GM12878 (cell line): Measurements from ENCODE around the gene ESYT2. TPM values are rescaled to one million over a fixed set of nuclear protein-coding genes. Genes with fewer than 3 reads are reported as not detected.

Source experiments
- CEBPB ChIP-seq, 2 experiments: fragments of 150-350 bp in 1 of 2; IDR thresholded peaks; 2 replicates each; pipeline ENCODE4 v1.6.1; 2012 to 2014; ENCODE audit warnings: low read depth in 2 of 2, low read length in 2 of 2, borderline replicate concordance in 1 of 2, inconsistent platforms in 1 of 2
- HDAC6 ChIP-seq: fragments of 200-600 bp; sonication (generic); IDR thresholded peaks from one replicate; pipeline ENCODE4 v1.8.0; 2017; ENCODE audit warnings: antibody characterized with exemption; ENCODE audit not compliant: unreplicated experiment
- MEF2A ChIP-seq: IDR thresholded peaks from 2 replicates; pipeline ENCODE4 v1.6.1; 2011; ENCODE audit warnings: low read depth, mild to moderate bottlenecking, low read length, moderate library complexity; ENCODE audit not compliant: insufficient read depth
- MLLT1 ChIP-seq: fragments of 450-650 bp; IDR thresholded peaks from 2 replicates; pipeline ENCODE4 v1.6.1; 2016; ENCODE audit warnings: mild to moderate bottlenecking
- RELA ChIP-seq: fragments of 450-650 bp; IDR thresholded peaks from 2 replicates; pipeline ENCODE4 v1.8.0; 2014; ENCODE audit warnings: borderline replicate concordance; ENCODE audit not compliant: partially characterized antibody
- SUPT20H ChIP-seq: IDR thresholded peaks from 2 replicates; pipeline ENCODE4 v1.6.1; 2011; ENCODE audit warnings: low read depth, mild to moderate bottlenecking, low read length, moderate library complexity, borderline replicate concordance; ENCODE audit not compliant: control insufficient read depth
- TBL1XR1 ChIP-seq: IDR thresholded peaks from 2 replicates; pipeline ENCODE4 v1.6.1; 2012; ENCODE audit warnings: low read depth, low read length, improper control_type of control experiment
- ZNF687 ChIP-seq: fragments of 450-650 bp; IDR thresholded peaks from 2 replicates; pipeline ENCODE4 v1.6.1; 2017; ENCODE audit warnings: mild to moderate bottlenecking, moderate library complexity
- ZSCAN29 ChIP-seq: fragments of 450-650 bp; IDR thresholded peaks from 2 replicates; pipeline ENCODE4 v1.6.1; 2017; ENCODE audit warnings: mild to moderate bottlenecking, moderate library complexity
- polyA plus RNA-seq, 11 experiments: library from polyadenylated mRNA; depleted of rRNA in 4 of 11; unstranded in 6 of 11; stranded (reverse) in 5 of 11; fragments of >200 nt; fragmentation: Nextera tagmentation in 4 of 11; fragmentation: Illumina TruSeq in 1 of 11; extraction: Ambion mirVana in 4 of 11; extraction: Trizol in 1 of 11; gene quantifications; 1 replicate in 1 of 11; 2 replicates in 10 of 11; pipeline versions ENCODE4 v1.2.1 to v1.2.3, GENCODE V29; 2011 to 2016; ENCODE audit warnings: inconsistent platforms in 2 of 11, missing spikeins in 2 of 11, low read depth in 1 of 11
- total RNA-seq, 4 experiments: library from RNA; depleted of rRNA in 3 of 4; stranded (reverse); fragments of >200 nt in 3 of 4; fragmentation: Illumina TruSeq in 1 of 4; extraction: Trizol in 1 of 4; gene quantifications; 2 replicates each; pipeline versions ENCODE4 v1.2.1 to v1.2.3, GENCODE V29; 2013 to 2021
- TF ChIP-seq, protein P1 (sequence below): fragments of 450-650 bp; IDR thresholded peaks from 2 replicates; pipeline ENCODE4 v1.6.1; 2018; ENCODE audit warnings: mild to moderate bottlenecking, low read depth, moderate library complexity; ENCODE audit not compliant: partially characterized antibody
- TF ChIP-seq, protein P2 (sequence below): IDR thresholded peaks from 2 replicates; pipeline ENCODE4 v1.6.1; 2012; ENCODE audit warnings: mild to moderate bottlenecking, low read depth, low read length

ESYT2 gene
- total and polyA plus RNA-seq, 10 of the 15 experiments (the other 5 are each of a cell fraction or from before 2014, with no cell fraction given), result 1.9 to 44.6 (median 21.4) TPM

GRCh38 chr7:158832994-158833393 lies 3.7 kb upstream of the ESYT2 start (continued):
- TF ChIP-seq, protein P1, sequence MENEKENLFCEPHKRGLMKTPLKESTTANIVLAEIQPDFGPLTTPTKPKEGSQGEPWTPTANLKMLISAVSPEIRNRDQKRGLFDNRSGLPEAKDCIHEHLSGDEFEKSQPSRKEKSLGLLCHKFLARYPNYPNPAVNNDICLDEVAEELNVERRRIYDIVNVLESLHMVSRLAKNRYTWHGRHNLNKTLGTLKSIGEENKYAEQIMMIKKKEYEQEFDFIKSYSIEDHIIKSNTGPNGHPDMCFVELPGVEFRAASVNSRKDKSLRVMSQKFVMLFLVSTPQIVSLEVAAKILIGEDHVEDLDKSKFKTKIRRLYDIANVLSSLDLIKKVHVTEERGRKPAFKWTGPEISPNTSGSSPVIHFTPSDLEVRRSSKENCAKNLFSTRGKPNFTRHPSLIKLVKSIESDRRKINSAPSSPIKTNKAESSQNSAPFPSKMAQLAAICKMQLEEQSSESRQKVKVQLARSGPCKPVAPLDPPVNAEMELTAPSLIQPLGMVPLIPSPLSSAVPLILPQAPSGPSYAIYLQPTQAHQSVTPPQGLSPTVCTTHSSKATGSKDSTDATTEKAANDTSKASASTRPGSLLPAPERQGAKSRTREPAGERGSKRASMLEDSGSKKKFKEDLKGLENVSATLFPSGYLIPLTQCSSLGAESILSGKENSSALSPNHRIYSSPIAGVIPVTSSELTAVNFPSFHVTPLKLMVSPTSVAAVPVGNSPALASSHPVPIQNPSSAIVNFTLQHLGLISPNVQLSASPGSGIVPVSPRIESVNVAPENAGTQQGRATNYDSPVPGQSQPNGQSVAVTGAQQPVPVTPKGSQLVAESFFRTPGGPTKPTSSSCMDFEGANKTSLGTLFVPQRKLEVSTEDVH, result no peak
- TF ChIP-seq MEF2A (no peak), RELA (no peak), HDAC6 (no peak), SUPT20H (no peak), TBL1XR1 (no peak), CEBPB (IDR thresholded peaks at IDR 0.05; ENCODE audit: borderline replicate concordance in 1 of 2, low read depth in 2 of 2, low read length in 2 of 2) (no peak), ZNF687 (no peak), MLLT1 (no peak), ZSCAN29 (no peak)
- TF ChIP-seq, protein P2, sequence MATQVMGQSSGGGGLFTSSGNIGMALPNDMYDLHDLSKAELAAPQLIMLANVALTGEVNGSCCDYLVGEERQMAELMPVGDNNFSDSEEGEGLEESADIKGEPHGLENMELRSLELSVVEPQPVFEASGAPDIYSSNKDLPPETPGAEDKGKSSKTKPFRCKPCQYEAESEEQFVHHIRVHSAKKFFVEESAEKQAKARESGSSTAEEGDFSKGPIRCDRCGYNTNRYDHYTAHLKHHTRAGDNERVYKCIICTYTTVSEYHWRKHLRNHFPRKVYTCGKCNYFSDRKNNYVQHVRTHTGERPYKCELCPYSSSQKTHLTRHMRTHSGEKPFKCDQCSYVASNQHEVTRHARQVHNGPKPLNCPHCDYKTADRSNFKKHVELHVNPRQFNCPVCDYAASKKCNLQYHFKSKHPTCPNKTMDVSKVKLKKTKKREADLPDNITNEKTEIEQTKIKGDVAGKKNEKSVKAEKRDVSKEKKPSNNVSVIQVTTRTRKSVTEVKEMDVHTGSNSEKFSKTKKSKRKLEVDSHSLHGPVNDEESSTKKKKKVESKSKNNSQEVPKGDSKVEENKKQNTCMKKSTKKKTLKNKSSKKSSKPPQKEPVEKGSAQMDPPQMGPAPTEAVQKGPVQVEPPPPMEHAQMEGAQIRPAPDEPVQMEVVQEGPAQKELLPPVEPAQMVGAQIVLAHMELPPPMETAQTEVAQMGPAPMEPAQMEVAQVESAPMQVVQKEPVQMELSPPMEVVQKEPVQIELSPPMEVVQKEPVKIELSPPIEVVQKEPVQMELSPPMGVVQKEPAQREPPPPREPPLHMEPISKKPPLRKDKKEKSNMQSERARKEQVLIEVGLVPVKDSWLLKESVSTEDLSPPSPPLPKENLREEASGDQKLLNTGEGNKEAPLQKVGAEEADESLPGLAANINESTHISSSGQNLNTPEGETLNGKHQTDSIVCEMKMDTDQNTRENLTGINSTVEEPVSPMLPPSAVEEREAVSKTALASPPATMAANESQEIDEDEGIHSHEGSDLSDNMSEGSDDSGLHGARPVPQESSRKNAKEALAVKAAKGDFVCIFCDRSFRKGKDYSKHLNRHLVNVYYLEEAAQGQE, result no peak
